GM18507 (cell line): ENCODE measurements around the gene PADI6.

Source experiments
- DNase-seq: peaks from one replicate; pipeline ENCODE4 v3.0.0; 2011; ENCODE audit warnings: low read depth; ENCODE audit not compliant: insufficient read length; ENCODE audit errors: extremely low spot score
- FAIRE-seq: peaks from 2 replicates; lab custom pipeline; 2011; peaks lifted over from hg19 to GRCh38; lab: Jason Lieb, UNC

Gene PADI6

GRCh38 chr1:17355898-17356297 lies 16.1 kb upstream of the PADI6 start:
- no peak for FAIRE-seq
- DNase-seq = no peak

DNA sequence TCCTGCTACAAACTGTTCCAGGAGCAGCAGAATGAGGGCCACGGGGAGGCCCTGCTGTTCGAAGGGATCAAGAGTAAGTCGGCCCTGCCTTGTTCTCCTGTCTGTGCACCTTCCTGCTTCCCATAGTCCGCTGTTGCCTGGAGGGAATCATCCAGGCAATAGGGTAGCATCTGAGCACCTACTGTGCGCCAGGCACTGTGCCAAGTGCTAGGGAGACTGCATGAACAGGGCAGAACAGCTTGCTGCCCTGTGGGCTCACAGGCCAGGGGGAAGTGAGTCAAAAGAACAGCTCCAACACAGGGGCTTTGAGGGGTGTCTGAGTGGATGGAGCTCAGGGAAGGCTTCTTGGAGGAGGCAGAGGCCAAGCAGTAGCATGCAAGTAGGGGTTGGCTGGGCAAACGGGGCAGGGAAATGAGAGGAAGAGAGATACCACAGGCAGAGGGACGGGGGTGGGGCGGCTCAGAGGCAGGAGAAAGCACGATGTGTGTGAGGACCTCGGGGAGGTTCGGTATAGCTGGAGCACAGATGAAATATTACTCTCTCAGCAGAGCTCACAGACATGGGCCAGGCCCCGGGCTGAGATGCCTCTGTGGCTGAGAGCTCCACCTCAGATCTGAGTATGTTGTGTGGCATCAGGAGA lies 15.5 kb upstream of the PADI6 start:
- DNase-seq = no peak
- FAIRE-seq = no peak

- FAIRE-seq (no peak), DNase-seq (no peak)
Measured at GRCh38 chr1:17358557-17358956, 13.4 kb upstream of the PADI6 start.

DNA sequence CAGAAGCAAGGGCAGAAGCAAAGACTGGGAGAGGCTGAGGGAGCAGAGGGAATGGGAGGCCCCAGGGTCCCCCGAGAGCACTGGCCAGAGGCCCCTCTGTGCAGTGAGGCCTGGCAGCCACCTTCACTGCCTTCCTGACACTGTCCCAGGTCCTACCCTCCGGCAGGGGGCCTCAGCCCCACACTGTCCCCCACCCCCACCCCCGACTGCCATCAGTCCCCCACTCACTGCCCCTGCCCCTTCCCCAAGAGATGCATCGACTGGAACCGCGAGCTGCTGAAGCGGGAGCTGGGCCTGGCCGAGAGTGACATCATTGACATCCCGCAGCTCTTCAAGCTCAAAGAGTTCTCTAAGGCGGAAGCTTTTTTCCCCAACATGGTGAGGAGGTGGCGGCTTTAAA lies 13.0 kb upstream of the PADI6 start:
- DNase-seq (no peak), FAIRE-seq (no peak)

GRCh38 chr1:17359808-17360207 lies 12.2 kb upstream of the PADI6 start:
- DNase-seq (no peak), FAIRE-seq (no peak)

- FAIRE-seq (no peak), DNase-seq (no peak)
Measured at GRCh38 chr1:17360272-17360956, 11.6 kb upstream of the PADI6 start.

DNA sequence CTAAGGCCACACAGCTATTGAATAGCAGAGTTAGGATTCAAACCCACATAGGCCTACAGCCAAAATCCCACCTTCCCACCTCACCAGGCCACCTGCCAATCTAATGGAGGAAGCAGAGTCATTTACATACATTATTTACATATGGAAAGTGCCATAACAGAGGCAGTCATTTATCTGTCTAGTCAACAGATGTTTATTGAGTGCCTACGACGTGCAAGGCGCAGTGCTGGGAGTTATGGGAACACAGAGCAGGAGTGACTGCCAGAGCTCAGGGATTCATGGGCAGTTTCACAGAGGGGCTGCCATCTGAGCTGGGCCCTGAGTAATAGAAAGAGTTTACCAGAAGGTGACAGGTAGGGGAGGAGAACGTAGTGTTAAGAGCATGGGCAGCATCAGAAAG lies 10.3 kb upstream of the PADI6 start:
- no peak for DNase-seq
- FAIRE-seq = no peak

DNA sequence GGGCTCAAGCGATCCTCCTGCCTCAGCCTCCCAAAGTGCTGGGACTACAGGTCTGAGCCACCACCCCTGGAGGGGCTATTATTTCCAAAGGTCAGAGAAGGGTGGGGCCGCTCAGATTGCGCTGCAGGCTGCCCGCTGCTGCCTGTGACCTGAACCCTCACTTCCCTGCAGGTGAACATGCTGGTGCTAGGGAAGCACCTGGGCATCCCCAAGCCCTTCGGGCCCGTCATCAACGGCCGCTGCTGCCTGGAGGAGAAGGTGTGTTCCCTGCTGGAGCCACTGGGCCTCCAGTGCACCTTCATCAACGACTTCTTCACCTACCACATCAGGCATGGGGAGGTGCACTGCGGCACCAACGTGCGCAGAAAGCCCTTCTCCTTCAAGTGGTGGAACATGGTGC lies 8.6 kb upstream of the PADI6 start:
- FAIRE-seq (no peak), DNase-seq (no peak)

GRCh38 chr1:17363771-17364170 lies 8.2 kb upstream of the PADI6 start:
- DNase-seq = no peak
- no peak for FAIRE-seq

GRCh38 chr1:17365293-17365692 lies 6.7 kb upstream of the PADI6 start:
- DNase-seq = no peak

DNA sequence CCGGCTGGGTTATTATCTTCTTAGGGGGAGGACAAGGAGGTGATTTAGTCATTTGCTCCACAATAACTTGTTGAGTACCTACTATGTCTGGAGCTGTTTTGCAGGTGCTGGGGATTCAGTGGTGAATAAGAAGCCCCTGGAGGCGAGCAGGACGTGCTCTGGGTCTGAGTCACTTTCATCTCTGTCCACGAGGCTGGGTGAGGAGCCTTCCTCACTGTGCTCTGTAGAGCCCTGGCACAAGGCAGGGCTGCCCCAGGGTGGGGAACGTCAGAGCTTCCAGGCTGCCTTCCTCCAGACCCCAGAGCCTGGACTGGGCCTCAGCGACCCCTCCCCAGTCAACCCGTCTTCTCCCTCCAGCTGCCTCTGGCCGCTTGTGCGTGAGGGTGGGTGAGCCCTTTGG lies 2.5 kb upstream of the PADI6 start:
- FAIRE-seq = no peak
- no peak for DNase-seq

More at GRCh38 chr1:17365293-17365692, 6.7 kb upstream of the PADI6 start:
- FAIRE-seq = no peak

- DNase-seq = no peak
- FAIRE-seq = no peak
Measured at GRCh38 chr1:17370618-17371017, 1.4 kb upstream of the PADI6 start.

DNA sequence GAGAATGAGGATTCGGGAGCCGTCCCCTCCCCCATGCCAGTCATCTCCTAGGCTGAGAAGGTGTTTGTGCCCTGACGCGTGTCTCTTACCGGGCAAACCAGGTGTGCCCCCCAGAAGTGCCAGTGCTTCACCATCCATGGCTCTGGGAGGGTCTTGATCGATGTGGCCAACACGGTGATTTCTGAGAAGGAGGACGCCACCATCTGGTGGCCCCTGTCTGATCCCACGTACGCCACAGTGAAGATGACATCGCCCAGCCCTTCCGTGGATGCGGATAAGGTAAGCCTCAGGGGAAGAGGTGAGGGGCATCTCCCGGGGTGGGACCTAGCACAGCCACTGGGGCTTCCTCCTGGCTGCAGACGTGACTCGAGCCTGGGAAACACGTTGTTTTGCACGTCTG lies 959 bp downstream of the PADI6 start:
- no peak for FAIRE-seq
- no peak for DNase-seq

DNA sequence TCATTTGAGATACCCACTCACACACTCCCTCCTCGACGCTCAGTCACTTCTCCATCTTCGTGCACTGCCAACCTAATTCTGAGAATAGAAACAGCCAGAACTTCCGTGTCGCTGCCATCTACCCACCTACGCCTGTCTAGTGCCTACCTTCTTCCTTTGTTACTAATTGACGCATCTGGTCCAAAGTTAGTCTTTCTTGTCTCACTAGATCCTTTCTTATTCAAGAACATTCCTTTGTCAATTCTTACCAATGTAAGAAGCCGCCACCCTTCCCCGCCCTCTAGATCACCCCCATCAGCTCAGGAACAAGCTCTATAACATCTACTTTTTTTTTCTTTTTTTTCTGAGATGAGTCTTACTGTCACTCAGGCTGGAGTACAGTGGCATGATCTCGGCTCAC lies 3.7 kb downstream of the PADI6 start:
- DNase-seq = no peak
- FAIRE-seq = no peak

- no peak for DNase-seq
- FAIRE-seq = no peak
Measured at GRCh38 chr1:17377325-17377953, 5.4 kb downstream of the PADI6 start.

GRCh38 chr1:17381161-17381560 lies 9.2 kb downstream of the PADI6 start:
- DNase-seq = no peak
- no peak for FAIRE-seq

DNA sequence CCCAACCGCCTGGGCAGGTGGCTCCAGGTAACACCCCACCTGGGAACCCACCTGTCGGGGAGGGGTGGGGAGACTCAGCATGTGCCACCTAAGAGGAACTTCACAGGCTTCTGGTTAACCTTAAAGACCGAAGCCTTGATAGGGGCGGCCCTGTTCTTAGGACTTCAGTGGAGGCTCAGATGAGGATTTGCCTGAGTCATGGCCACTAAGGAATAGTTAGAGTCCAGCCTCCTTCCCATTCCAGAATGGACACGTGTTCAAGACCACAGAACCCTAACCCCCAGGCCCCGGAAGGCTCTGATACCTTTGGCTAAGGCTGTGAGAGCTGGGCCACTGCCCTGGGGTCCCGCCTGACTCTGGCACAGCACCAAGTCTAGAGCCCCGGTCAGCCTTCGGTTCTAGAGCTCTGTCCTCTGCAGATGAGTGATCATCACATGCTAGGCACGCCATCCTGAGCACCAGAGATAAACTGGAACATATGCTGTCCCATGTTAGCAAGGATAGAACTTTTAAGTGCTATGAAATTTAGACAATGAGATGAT lies 20.3 kb downstream of the PADI6 start:
- FAIRE-seq (no peak), DNase-seq (no peak)

DNA sequence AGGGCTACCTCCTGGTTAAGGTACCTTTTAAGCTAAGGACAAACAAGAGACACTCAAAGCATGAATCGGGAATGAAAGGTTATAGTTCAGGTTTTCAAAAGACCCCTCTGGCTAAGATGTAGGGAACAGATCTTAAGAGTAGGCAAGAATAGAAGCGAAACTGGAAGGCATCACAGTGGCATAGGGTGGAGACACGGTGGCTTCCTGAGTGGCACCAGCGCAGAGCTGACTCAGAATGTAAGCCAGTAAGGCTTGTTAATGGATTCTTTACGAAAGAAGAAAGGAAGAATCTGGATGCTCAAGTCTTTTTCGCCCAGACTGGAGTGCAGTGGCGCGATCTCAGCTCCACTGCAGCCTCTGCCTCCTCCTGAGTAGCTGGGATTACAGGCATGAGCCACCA lies 21.2 kb downstream of the PADI6 start:
- no peak for FAIRE-seq
- no peak for DNase-seq

DNA sequence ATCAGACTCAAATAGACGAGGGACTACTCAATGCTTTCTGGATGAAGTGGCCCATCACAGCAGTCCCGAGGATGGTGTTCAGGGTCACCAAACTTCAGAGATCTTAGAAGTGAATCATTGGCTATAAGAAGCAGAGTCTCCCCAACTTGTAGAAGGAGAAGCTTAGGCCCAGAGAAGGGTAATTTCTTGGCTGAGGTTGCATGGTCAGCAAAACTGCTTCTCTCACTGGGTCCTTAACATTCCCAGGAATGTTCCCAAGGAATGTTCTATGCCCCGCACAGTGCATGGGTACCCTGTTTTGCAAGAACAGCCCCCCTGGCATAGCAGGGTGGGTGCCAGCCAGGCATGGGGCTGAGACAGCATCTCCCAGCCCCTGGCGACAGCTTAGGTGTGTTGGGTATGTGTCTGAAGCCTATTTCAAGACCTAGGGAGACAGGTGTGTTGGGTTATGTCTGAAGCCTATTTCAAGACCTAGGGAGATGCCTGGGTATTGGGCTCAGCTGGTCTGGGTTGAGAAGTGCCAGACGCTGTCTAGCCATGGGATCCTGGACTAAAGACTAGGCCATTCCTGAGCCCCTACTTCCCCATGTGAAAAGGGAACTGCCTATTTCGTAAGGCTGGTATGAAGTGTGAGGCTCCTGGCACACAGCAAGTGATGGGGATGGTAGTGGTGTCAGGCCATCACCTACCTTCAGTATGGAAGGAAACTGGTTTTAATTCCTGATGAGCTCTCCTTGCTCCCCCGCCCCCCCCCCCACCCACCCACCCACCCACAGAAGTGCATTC lies 26.1 kb downstream of the PADI6 start:
- no peak for DNase-seq
- FAIRE-seq = no peak

GRCh38 chr1:17400725-17401341 lies 28.8 kb downstream of the PADI6 start:
- no peak for FAIRE-seq
- no peak for DNase-seq
